ENCODE data around the gene PKHD1. TPM values are rescaled to one million over a fixed set of nuclear protein-coding genes. Genes with fewer than 3 reads are reported as not detected.
A peak's percentile ranks its signal among the peaks of the same experiment; 100 is the strongest.

The PKHD1 gene
- total RNA-seq, 1 experiment from 2014 or later: under 0.01 TPM

DNA sequence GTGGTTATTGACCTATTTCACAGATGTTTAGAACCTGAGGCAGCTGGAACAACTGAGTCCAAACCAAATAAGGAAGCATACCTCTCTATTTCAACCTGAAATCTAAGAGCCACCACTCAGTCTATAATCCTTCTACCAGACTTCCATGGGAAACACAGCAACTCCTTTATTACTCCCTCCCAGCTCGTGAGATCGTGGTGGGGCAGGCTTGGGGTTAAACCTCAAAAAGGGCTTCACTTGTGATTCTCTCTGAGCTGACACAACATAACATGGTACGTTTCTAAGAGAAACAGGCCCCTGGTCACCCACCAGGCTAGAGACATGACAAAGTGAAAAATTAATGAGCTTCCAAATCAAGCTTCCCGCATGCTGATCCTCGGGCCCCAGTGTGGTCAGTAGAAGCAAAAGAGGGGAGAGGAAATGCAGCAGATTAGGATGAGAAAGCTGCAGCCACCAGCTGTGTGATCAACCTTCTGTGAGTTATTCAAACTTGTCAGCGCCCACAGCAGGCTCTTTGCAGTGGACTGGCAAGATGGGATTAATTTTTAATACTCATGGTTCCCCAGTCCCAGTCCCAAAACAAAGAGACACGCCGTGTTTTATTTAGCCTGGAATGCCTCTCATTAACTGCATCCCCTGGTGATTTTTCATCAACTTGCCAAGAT lies 9.3 kb downstream of the PKHD1 start:
- no peak overlapping the region for H3K27ac ChIP-seq

DNA sequence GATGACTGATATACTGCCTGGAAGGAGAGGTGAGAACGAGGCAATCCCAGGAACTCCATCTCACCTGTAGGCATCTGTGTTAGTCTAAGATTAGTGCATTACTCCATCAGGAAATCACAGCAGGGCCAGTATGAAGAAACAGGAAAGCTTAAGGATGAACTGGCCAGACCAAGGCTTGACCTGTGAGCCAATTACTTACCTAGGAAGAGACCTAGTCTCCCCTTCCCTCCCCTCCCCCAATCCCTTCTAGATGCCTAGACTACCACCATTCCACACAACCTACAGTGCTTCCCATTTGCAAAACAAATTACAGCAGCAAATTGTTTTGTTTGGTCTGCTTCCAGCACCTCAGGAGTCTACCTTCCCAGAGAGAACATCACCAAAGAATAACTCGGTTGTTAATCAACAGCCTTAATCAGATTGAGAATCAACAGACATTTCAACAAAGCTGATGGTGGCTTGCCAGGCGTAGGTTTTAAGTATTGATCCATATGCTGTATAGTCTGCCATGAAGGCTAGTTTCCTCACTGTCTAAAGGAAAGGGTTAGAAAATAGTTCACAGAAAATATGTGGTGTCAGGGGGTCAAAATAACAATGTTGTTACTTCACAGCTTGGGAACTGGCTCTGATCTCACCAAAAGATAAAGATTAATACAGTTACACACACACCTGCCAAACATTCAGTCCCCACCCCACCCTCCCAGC lies 10.1 kb downstream of the PKHD1 start:
- no peak overlapping the region for H3K4me3 ChIP-seq
- no peak overlapping the region for H3K27ac ChIP-seq
- no peaks in the 10 kb centered on the region for H3K36me3 ChIP-seq
- no peak for DNase-seq (ENCODE audit: low read depth in 1 of 2, low spot score in 2 of 2)
- H3K9me3 ChIP-seq (replicated peaks): no peaks in the 10 kb centered on the region
- no peaks in the 10 kb centered on the region for H3K4me1 ChIP-seq (replicated peaks)
- peaks cover 11% of the 10 kb centered on the region; the same call in 1 of the 2 replicates for H3K27me3 ChIP-seq (replicated peaks)

More for the DNA sequence above, 9.3 kb downstream of the PKHD1 start:
- Histone ChIP-seq H3K9me3 (replicated peaks) (no peaks in the 10 kb centered on the region), H3K4me3 (no peak overlapping the region), H3K36me3 (no peaks in the 10 kb centered on the region), H3K4me1 (replicated peaks) (no peaks in the 10 kb centered on the region), H3K27me3 (replicated peaks) (peaks cover 7% of the 10 kb centered on the region; the same call in 1 of the 2 replicates)
- no peak for DNase-seq (ENCODE audit: low read depth in 1 of 2, low spot score in 2 of 2)

DNA sequence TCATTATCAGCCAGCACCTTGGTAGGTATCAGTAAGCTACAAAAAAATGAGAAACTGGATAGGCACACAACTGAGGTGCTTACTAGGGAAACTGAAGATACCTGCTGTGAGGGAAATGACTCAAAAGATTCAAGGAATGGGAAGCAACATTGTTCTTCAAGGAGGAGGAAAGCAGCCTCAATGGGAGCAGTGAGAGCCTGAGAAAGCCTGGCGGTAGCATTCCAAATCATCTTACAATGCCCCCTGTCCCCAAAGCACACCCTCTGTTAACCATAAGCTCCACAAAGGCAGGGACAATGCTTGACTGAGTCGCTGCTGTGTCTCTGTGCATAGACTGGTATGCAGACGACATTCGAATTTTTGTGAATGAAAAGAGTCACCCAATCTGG lies 10.6 kb downstream of the PKHD1 start:
- Histone ChIP-seq H3K27me3 (replicated peaks) (peaks cover 11% of the 10 kb centered on the region; the same call in 1 of the 2 replicates), H3K36me3 (no peaks in the 10 kb centered on the region), H3K4me3 (no peak overlapping the region), H3K9me3 (replicated peaks) (no peaks in the 10 kb centered on the region), H3K4me1 (replicated peaks) (no peaks in the 10 kb centered on the region), H3K27ac (no peak overlapping the region)
- DNase-seq (ENCODE audit: low read depth in 1 of 2, low spot score in 2 of 2): no peak

DNA sequence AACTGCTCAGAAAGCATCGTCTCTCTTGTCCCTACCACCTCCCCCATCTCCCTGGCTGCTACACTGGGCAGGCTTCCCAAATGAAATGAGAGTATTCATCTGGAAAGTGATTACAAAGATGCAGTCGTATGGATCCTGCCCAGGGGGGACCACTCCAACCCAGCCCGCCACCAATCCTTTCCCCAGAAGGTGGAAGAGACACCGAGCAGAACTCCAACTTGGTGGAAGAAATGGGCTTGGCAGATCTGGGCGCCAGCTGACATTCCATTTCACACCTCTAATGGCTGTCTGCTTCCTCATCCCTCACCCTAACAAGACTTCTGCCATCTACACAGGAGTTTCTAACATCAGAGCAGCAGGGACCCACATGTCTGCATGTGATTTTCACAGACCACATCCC lies 12.7 kb downstream of the PKHD1 start:
- H3K27ac ChIP-seq: no peak overlapping the region
- H3K9me3 ChIP-seq (replicated peaks): no peaks in the 10 kb centered on the region
- DNase-seq (ENCODE audit: low read depth in 1 of 2, low spot score in 2 of 2): no peak
- H3K4me1 ChIP-seq (replicated peaks): no peaks in the 10 kb centered on the region
- H3K27me3 ChIP-seq (replicated peaks): peaks cover 11% of the 10 kb centered on the region; the same call in 1 of the 2 replicates
- no peaks in the 10 kb centered on the region for H3K36me3 ChIP-seq
- no peak overlapping the region for H3K4me3 ChIP-seq

DNA sequence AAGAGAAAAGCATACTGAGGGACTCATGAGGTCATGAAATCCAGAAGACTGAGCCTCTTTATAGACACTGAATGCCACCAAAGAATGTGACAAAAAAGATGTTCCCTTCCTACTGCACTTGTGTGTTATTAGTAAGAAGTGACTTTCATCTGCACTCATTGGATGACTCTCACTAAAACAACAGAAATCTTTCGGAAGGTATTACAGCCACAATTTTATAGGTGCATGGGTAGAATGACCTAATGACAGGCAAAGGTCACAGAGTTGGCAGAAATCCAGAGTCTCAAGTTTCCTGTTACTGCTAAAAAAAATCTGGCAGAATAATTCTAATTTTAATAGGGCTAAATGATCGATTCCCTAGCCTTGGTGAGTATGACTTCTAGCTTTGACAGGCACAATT lies 13.3 kb downstream of the PKHD1 start:
- H3K4me1 ChIP-seq (replicated peaks): no peaks in the 10 kb centered on the region
- DNase-seq (ENCODE audit: low read depth in 1 of 2, low spot score in 2 of 2): no peak
- no peak overlapping the region for H3K27ac ChIP-seq
- H3K9me3 ChIP-seq (replicated peaks): no peaks in the 10 kb centered on the region
- no peak overlapping the region for H3K4me3 ChIP-seq
- H3K27me3 ChIP-seq (replicated peaks): peaks cover 11% of the 10 kb centered on the region; the same call in 1 of the 2 replicates
- no peaks in the 10 kb centered on the region for H3K36me3 ChIP-seq

DNA sequence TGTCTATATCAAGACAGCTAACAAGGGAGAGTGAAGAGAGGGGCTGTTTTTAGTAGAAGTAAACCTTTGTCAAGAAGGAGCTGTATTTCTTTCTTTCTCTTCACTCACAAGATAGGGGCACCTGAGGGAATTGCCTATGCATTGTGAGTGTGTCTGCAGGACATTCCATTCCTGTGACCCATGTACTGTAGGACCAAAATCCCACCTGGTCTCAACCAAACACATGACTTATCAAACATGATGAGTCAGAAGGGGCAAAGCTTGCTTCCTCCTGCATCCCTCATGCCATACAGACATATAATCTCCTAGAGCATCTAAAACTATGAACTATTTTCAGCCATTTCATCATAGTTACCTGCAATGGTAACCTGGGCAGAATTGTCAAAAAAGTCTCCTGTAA lies 21.8 kb downstream of the PKHD1 start:
- Histone ChIP-seq H3K27ac (no peak overlapping the region), H3K4me1 (replicated peaks) (no peaks in the 10 kb centered on the region), H3K4me3 (no peak overlapping the region), H3K9me3 (replicated peaks) (no peaks in the 10 kb centered on the region), H3K27me3 (replicated peaks) (0 out of 2 replicates have a peak, but pooled peaks cover 3% of the 10 kb centered on the region), H3K36me3 (no peaks in the 10 kb centered on the region)
- DNase-seq (ENCODE audit: low read depth in 1 of 2, low spot score in 2 of 2): no peak

DNA sequence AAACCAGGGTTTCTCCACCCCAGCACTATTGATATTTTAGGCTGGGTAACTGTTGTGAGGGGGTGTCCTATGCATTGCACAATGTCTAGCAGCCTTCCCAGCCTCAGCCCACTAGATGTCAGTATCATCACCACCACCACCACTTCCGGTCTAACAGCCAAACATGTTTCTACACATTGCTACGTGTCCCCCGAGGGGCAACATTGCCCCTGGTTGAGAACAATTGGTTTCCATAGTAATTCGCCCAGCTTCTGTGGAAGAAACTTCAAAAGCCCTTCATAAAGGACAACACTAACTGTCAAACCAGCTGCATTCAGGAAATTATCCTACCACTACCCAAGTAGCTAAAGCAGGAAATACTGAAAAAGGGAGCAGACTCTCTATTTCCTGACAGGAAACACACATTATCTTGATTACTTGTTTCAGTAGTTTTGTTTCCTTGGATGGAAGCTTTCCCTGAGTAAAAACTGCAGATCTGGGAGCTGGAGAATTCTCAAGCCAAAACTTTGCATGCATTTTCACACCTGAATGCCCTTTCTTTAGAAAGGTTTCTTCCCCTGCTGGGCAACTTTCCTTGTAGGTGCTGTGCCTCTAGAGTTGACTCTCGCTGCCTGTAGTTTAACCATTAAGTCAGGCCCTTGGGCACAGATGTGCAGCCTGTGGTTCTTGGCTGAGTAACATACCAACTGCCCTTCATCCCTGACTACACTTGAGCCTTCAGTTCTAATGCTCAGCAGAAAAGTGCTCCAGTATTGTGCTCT lies 23.6 kb downstream of the PKHD1 start:
- Histone ChIP-seq H3K27me3 (replicated peaks) (0 out of 2 replicates have a peak, but pooled peaks cover 3% of the 10 kb centered on the region), H3K27ac (no peak overlapping the region), H3K4me1 (replicated peaks) (no peaks in the 10 kb centered on the region), H3K4me3 (no peak overlapping the region), H3K9me3 (replicated peaks) (no peaks in the 10 kb centered on the region), H3K36me3 (no peaks in the 10 kb centered on the region)
- peak in 1 of 2 experiments; percentile 9 for DNase-seq (ENCODE audit: low read depth in 1 of 2, low spot score in 2 of 2)

DNA sequence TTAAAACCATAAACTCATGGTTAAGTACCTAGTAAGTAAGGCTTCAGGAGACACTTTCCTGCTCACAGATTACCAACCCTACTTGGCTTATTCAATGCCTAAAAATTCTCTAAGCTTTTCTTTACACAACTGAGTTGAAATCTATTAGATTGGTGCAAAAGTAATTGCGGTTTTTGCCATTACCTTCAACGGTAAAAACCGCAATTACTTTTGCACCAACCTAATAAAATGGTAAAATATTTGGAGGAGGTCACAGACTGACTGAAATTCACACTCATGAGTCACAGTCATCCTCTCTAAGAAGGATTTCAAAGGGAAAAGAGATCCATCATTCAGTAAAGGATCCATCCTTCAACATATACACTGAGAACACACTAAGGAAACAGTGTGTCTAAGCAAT lies 25.9 kb downstream of the PKHD1 start:
- no peaks in the 10 kb centered on the region for H3K36me3 ChIP-seq
- H3K4me3 ChIP-seq: no peak overlapping the region
- no peak for DNase-seq (ENCODE audit: low read depth in 1 of 2, low spot score in 2 of 2)
- no peaks in the 10 kb centered on the region for H3K9me3 ChIP-seq (replicated peaks)
- H3K27ac ChIP-seq: no peak overlapping the region
- H3K27me3 ChIP-seq (replicated peaks): 0 out of 2 replicates have a peak, but pooled peaks cover 3% of the 10 kb centered on the region
- H3K4me1 ChIP-seq (replicated peaks): no peaks in the 10 kb centered on the region

DNA sequence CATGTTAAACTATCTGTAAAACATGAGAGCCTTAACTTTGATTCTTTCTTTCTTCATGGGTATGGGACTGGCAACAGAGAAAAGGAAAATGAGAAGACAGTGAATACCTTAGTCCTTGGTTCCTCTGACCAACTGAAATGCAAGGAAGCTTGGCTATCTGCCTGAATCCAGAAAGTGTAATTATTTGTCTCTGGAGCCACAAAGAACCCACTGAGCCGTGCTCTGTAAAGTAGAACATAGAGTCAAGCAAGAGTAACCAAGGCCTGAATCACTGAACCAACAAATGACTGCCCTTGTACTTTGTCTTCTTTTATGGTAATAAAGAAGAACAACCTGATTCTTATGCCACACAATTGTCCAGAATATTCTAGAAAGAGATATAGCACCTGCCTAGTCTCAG lies 27.6 kb downstream of the PKHD1 start:
- Histone ChIP-seq H3K9me3 (replicated peaks) (no peaks in the 10 kb centered on the region), H3K36me3 (no peaks in the 10 kb centered on the region)

DNA sequence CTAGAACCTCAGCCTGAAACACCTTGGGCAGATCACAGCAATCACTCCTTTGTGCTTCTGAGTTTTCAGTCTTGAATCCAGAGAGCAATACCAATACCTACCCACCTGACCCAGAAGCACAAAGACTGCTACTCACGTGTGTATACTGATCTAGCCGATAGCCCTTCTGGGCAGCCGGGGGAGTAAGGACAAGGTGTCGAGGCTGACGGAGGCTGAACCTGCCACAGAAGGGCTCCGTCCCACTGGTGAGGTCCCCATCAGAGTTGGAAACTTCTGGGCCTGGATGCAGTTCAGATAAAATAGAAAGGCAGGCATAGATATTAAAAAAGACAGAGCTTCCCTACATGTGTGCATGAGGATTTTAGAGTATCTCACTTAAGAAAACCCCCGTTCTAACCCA lies 32.0 kb downstream of the PKHD1 start:
- H3K27ac ChIP-seq: no peak overlapping the region
- no peak overlapping the region for H3K4me3 ChIP-seq
- DNase-seq (ENCODE audit: low read depth in 1 of 2, low spot score in 2 of 2): no peak
- no peaks in the 10 kb centered on the region for H3K36me3 ChIP-seq
- H3K9me3 ChIP-seq (replicated peaks): no peaks in the 10 kb centered on the region
- H3K4me1 ChIP-seq (replicated peaks): no peaks in the 10 kb centered on the region
- H3K27me3 ChIP-seq (replicated peaks): peaks cover 12% of the 10 kb centered on the region

More for the DNA sequence above, 27.6 kb downstream of the PKHD1 start:
- H3K27ac ChIP-seq: no peak overlapping the region
- no peak overlapping the region for H3K4me3 ChIP-seq
- no peak for DNase-seq (ENCODE audit: low read depth in 1 of 2, low spot score in 2 of 2)
- 0 out of 2 replicates have a peak, but pooled peaks cover 3% of the 10 kb centered on the region for H3K27me3 ChIP-seq (replicated peaks)
- H3K4me1 ChIP-seq (replicated peaks): no peaks in the 10 kb centered on the region

DNA sequence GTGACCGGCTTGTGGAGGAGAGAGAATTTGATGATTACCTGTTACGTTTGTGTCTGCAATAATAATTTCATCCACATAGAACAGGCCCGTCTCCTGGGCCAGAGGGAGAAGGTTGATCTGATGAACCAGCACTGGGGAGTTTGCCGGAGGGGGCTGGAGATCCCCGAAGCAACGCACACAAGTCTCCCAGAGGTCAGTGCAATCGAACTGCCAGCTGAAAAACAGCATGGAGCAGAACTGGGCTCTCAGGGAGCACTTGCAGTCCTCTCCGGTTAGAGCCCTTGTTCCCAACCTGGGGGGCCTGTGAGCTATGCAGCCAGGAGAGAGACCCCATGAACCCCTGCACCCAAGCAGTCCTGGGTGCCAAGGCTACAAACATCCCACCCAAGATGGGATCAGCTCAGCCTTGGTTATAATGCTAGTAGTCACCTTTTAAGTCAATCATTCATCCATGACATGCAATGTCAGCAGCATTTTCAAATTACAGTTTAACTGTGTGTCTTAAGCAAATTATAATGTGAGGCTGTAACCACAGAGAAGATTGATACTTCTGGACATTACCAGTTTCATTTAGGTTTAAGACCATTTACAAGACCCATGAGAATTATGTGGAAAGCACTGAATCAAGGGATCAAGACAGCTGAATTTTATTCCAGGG lies 34.2 kb downstream of the PKHD1 start:
- Histone ChIP-seq H3K9me3 (replicated peaks) (no peaks in the 10 kb centered on the region), H3K27me3 (replicated peaks) (peaks cover 28% of the 10 kb centered on the region), H3K4me3 (no peak overlapping the region), H3K27ac (no peak overlapping the region), H3K4me1 (replicated peaks) (no peaks in the 10 kb centered on the region), H3K36me3 (no peaks in the 10 kb centered on the region)
- DNase-seq (ENCODE audit: low read depth in 1 of 2, low spot score in 2 of 2): no peak

DNA sequence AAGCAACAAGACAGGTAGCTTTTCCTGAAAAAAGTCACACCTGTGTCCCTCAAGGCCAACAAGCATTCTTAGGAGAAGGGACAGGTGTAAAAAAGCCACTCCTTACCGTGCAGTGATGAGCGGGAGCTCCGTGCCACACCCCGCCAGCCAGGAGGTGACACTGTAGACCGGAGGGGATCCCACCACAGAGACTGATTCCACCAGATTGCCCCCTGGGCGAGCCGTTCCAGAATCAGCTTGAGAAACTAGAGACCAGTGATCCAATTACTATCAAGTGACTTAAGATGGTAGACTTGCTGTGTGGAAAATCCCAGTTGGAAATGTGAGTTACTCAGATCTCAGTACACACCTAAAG lies 37.4 kb downstream of the PKHD1 start:
- H3K4me3 ChIP-seq: no peak overlapping the region
- H3K36me3 ChIP-seq: no peaks in the 10 kb centered on the region
- no peak overlapping the region for H3K27ac ChIP-seq
- no peaks in the 10 kb centered on the region for H3K4me1 ChIP-seq (replicated peaks)
- peaks cover 28% of the 10 kb centered on the region for H3K27me3 ChIP-seq (replicated peaks)
- DNase-seq (ENCODE audit: low read depth in 1 of 2, low spot score in 2 of 2): no peak
- H3K9me3 ChIP-seq (replicated peaks): no peaks in the 10 kb centered on the region

DNA sequence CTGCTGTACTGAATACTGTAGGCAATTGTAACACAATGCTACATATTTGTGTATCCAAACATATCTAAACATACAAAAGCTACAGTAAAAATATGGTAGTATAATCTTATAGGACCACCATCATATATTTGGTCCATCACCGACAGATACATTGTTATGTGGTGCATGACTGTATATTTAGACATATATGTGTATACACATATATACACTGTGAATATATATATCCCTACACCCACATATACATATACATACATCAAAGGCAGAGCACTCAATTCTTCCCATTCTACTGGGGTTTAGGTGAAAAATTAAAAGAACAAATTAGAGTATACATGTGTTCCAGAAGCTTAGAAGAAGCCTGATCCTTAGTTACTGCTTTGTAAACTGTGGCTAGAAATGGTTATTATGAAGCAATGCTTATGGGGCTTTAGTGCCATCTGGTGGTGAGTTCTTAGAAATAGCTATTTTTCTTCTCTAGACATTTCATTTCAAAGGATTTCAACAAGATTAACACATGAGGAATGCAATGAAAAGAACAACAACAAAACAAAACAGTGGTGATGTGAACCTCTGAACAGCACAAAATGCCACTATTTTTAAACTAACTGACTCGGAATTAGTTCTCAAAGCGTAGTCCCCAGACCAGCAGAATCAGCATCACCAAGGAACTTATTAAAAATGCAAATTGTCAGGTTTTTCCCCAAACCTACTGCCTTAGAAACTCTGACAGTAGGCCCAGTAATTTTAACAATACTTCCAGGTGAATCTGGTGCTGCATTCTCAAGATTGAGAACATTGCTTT lies 38.0 kb downstream of the PKHD1 start:
- no peaks in the 10 kb centered on the region for H3K36me3 ChIP-seq
- H3K27me3 ChIP-seq (replicated peaks): peaks cover 28% of the 10 kb centered on the region
- H3K4me1 ChIP-seq (replicated peaks): no peaks in the 10 kb centered on the region
- H3K4me3 ChIP-seq: no peak overlapping the region
- H3K9me3 ChIP-seq (replicated peaks): no peaks in the 10 kb centered on the region
- DNase-seq (ENCODE audit: low read depth in 1 of 2, low spot score in 2 of 2): peak in 1 of 2 experiments; percentile 8
- H3K27ac ChIP-seq: no peak overlapping the region

All from SJSA1 (cell line).